ENCODE results near the gene ORM2.

ORM2 gene

DNA sequence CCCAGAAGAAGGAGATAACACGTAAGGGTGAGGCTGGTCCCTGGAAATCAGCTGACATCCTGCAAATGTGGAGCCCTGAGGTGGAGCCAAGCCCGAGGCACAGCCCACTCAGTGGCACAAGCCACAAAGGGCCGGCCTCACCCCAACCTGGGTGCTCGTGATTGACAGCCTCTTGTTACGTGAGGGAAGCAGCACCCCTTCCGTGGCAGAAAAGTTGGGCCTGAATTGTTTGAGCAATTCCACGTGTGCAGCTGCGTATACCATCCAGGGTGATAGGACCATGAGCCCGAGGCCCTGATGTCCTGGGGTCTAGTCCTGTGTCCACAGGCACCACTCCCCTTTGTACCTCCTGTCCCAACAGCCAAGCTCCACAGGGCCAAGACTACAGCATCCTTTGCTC, 4.8 kb downstream of the ORM2 start:
- no peak for DNase-seq

DNA sequence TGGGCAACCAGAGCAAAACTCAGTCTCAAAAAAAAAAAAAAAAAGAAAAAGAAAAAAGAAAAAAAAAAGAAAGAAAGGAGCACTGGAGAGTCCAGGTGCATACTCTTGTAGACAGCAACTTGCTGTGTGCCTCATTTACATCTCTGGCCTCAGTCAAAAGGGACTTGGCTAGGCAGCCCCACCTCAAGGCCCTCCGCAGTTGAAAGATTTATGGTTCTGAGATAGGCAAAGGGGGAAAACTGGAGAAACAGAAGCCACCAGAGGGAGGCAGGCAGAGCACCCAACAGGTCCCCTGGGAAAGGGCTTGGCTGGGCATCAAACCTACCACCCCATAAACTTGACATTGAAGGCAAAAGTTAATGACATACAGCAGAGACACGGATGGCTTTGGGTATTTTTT, 6.1 kb downstream of the ORM2 start:
- no peak for DNase-seq

DNA sequence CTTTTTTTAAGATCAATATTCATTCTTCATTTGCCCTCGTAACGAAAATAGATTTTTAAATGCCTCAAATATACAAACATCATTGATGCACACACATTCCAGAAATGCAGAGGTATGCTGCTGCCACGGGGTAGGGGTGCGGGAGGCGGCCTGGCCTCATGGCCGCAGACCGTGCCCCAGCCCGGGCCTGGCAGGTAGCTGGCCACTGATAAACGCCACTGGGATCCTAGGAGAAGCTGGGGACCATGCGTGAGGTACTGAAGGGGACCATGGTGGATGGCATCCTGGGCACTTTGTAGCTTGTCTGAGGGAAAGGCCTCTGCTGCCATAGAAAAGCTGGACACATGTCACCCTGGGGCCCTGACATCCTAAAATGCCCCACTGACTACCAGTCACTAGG, 6.5 kb downstream of the ORM2 start:
- no peak for DNase-seq

DNA sequence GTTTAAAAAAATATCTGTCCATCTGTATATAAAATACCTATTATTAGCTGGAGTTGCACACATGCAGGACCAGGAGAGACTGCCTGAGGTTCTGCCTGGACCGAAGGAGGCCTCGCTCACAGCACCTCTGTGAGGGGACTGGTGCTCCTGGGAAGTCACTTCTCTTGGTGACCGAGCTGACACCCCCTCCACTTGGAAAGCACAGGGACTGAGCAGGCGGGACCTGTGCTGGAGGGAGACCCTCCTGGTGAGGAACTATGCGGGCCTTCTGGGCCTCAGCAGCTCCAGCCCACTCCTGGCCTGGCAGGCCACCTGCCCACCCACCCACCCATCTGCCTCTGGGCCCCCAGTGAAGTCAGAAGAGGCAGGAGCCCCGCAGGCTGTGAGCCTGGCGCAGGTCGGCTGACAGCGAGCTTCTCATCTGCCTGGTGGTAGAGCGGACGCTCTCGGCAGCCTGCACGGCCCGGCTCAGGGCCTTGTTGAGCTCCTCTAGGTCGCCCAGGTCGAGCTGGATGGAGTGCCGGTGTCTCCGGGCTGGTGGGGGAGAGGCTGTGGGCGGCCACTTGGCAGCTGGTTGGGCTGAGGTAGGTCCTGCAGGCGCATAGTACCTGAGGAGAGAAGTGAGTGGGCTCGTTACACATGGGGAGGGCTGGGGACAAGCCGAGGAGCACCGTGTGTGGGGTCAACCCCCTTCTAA, 7.2 kb downstream of the ORM2 start:
- DNase-seq = no peak

DNA sequence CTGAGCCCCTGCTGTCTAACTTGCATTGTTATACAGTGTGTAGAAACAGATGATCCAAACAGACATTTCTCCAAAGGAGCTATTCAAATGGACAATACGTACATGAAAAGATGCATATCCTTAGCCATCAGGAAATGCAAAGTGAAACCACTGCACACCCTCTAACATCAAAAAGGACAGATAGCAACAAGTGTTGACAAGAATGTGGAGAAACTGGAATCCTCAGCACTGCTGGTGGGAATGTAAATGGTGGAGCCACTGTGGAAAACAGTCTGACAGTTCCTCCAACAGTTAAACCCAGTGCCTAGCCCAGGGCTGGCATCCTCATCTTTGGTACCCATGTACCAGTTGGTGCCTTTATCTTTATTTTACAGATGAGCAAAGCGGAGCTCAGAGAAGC, 8.5 kb downstream of the ORM2 start:
- no peak for DNase-seq

DNA sequence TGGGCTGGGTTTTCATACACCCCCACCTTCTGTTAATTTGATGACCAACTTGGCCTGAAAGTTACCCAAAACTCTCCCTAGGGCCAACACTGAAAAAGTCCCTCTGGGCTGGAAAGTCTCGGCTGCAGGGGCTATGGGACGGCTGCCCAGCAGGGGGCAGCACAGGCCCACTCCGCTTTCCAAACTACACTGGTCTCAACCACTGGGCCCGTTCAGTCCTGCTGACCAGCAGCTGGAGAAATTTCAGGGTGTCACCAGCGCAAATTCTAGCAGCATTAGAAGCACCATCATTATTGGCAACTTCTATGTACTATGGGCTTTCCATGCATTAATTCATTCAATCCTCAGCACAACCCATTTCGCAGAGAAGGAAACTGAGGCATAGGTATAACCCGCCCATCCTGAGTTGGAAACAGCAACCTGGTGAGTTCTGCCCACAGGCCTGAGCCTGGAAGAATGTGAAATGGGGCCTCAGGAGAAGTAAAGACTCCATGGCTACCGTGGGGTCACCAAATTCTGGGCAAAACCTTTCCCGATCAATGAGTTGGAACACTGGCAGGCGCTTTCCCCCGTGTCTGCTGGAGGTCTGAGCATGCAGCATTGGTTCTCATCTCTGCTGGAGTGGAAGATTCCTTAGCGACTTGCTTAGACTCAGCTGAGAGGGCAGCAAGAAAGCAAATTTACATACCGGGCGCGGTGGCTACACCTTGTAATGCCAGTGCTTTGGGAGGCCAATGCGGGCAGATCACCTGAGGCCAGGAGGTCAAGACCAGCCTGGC, 9.7 kb downstream of the ORM2 start:
- no peak for DNase-seq

GRCh38 chr9:114341152-114341830, 11.6 kb downstream of the ORM2 start:
- DNase-seq = no peak

- no peak for DNase-seq
Observed at GRCh38 chr9:114341991-114342390, 12.3 kb downstream of the ORM2 start.

DNA sequence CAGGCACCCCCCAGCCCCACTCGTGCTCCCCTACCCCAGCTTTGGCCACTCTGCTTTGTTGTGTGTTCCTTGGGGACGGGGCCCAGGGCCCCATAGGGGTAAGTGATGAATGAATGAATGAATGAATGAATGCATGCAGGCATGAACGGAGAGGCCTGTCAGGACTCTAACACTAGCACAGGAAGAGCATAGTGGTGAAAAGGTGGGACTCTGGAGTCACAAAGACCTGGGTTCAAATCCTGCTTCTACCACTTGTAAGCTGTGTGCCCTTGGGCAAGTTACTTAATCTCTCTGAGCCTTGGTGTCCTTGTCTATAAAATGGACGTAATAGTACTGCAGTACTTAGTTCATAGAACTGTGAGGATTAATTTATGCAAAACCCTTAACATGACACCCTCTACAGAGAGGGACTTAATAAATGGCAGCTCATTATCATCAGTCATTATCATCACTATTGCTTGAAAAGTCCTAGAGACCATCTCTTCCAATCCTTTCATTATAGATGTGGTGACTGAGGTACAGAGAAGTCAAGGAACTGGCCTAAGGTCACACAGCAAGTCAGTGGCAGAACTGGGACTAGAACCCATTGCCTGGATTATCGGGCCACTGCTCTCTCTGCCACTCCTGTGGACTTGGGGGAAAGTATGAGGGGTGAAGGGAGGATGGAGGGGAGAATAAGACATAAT, 13.2 kb downstream of the ORM2 start:
- DNase-seq = no peak

DNA sequence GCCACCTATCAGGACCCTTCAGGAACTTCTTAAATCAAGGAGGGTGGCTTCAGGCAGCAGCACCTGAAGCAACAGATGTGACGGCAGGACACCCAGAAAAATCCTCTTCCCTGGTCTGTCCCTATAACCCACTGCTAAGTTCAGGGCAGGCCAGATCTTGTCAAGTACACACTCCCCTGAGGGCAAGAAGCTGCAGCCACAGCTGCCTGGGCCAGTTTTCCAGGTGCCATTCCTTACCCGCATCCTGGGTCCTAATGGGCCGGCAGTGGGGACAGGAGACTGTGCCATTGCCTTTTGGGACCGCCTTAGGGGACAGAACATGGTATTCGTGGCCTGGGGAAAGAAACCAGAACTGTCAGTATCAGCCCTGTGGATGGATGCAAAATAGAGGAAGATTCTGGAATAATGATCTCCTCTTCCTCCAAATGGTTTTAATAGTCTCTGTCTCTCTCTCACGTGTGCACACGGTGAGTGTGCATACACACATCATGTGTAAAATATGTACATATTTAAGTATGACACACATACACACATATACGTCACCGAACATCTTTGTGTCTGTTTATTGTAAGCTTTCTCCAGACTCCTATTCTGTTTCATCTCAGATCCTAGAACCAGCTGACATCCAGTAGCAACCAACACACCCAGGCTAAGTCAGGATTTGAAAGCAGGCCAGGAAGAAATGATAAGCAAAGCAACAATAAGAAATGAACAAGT, 14.0 kb downstream of the ORM2 start:
- DNase-seq = no peak

- no peak for DNase-seq
Observed at GRCh38 chr9:114344188-114344566, 14.5 kb downstream of the ORM2 start.

DNA sequence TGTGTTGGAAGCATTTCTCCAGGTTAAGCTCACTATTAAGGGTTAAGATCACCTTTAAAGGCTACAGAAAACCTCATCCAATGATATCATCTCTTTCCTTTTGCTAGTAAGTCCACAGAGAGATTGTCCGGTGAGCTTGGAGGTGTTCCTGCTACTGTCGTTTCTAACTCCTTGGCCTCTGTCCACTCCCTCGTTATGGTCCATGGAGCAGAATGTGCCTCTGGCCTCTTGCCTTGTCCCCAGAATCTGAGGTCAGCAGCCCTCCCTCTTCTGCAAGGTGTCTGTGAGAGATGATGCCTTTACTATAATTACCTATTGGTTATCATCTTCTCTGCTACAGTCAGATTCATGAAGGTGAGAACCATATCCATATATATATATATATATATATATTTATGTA, 15.0 kb downstream of the ORM2 start:
- DNase-seq = no peak

GRCh38 chr9:114345493-114346065, 15.9 kb downstream of the ORM2 start:
- DNase-seq = no peak

- DNase-seq = no peak
Observed at GRCh38 chr9:114346146-114346545, 16.5 kb downstream of the ORM2 start.

DNA sequence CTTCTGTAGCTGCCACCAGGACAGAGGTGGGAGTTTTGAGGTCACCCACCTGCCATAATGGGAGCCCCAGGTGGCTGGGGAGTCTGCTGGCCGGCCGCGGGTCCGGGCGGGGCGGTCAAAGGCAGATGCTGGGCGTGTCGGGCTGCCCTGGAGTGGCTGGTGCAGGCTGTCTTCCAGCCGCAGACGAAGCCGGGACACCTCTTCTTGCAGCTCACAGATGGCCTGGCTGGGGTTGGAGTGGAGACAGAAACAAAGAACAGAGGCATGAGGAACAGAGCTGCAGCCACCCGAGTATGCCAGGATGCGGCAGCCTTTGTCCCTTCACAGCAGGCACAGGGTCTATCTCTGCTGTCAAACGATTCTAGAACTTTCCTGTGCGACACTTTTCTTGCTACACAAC, 18.0 kb downstream of the ORM2 start:
- DNase-seq = no peak

DNA sequence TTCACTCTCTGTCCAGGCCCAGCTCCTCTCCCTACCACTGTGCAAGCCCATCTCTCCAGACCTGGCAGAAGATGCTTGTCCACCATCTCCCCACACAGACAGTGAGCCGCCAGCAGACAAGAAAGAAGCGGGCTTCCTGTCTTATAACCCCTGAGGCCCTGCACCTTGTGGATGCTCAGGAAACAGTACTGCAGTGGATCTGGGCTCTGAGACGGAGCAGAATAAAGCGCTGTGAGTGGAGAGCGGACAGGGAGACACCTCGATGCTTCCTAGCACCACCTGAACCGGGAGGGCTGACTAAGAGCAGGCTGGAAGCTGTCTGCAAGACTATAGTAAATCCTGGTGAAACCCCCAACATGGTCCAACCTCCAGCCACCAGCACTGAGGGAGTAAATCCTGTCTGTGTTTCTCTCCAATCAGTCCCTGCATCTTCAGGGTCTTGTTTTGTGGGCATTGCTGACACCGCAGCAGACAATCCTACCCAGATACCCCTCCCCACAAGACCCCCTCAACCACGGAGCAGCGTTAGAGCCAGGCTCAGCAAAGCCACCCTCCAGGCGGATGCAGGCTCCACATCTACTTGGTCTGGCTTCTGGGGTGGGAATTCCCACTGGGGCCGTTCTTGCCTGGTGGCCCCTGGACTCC, 18.7 kb downstream of the ORM2 start:
- no peak for DNase-seq

- peak; percentile 19 for DNase-seq
Observed at GRCh38 chr9:114348906-114349482, 19.3 kb downstream of the ORM2 start.

DNA sequence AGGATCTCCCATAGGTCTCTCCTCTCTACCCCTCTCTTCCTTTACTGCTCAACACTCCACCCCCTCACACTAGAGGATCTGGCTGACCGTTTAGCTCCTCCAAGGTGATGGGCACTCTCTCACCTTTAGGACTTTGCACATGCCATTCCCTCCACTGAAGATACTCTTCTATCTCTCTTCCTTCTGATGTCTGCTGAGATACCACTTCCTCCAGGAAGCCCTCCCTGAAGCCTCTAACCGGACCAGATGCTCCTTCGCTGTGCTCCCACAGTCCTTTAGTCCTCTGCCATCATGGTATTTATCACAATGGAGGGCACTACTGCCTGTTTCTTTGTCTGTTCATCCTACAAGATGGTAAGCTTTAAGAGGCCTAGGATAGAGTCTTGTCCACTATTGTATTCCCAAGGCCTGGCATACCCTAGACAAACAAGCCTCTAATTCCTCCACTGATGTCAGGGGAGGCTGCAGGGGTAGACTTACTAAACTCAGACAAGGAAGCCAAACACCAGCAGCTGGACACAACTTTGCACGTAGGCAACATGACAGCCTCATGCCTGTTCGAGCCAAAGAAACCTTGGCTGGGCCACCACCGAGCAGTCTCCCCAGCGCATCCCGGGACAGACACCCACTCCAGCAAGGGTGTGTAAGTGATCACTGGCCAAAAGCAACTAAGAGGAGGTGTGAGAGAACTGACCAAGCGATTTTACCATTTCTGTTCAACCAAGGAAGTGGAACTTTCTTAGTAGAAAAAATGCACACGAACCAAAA, 20.2 kb downstream of the ORM2 start:
- no peak for DNase-seq

DNA sequence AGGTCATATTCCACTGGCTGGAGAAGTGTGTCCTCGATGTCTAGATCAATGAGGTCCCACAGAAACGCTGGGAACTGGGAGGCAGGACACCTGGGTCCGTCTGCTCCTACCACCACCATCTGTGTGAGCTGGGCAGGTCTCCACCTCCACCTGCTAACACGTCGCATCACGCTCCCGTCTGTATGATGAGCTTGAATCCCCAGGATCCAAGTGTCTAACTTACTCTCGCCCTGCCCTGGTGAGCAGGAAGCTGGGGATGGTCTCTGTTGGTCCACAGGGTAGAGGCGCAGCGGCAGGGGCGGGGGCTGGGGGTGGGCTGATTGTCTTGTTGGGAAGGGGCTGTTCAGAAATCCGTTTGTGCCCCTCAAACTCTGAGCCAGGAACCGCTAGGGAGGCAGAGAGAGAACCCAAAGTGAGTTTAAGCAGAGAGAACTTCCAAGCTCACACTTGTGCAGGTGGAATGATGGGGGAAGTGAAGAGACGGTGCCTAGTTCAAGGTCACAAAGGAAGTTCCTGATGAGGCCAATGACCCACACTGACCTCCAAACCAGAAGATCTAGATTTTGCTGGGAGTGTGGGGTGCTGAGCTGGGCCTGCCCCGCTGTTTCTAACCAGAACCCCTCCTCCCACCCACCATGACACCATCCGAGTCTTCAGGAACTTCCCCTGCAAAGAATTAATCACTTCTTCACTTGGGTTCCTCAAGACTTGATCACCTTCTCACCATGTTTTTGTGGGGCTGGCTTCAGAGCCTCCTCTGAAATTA, 21.1 kb downstream of the ORM2 start:
- no peak for DNase-seq

DNA sequence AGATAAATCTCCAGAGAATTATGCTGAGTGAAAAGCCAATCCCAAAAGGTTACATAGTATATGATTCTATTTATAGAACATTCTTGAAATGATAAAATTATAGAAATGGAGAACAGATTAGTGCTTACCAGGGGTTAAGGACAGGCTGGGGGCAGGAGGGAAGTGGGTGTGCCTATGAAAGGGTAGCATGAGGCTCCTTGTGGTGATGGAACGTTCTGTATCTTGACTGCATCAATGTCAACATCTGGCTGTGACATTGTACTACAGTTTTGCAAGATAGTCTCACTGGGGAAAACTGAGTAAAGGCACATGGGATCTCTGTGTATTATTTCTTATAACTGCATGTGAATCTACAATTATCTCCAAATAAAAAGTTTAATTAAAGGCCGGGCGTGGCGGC, 22.3 kb downstream of the ORM2 start:
- DNase-seq = no peak

All from NCI-H2227 treated with DMSO at 0.1 percent for 48 hours (cell line).